Measurements from ENCODE around the gene TERT. TPM values are rescaled to one million over a fixed set of nuclear protein-coding genes. Genes with fewer than 3 reads are reported as not detected.

The TERT gene
- total RNA-seq, 1 donor from 2014 or later = 2.9 TPM

DNA sequence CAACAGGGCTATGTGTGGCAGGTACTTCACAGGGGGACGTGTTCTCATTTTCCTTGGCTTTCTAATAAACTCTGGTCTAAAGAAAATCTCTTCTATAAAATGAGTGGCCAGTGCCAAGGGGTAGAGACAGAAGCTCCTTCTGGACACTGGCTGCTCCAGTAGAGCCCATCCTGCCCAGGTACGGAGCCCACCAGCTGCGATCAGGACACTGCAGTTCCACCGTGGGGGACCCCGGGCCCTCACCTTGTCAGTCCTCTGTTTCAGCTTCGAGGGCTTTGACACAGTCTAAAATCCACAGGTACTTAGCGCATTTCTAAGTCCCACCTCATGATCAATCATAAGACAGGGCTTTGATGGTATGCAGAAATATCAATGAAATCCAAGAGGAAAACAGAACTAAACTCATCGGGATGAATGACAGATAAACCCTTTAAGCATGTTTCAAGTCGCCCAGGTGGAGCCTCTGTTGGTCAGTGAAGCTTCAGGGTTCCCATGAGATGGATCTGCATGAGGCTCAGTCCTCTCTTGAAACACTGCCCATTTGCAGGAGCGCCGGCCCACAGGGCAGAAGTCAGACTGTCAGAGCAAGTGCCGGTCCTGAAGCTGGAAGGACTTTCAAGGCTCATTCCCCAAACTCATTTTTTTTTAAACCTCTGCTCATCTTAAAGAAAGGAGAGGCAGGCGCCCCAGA is 20.3 kb upstream of the TERT start:
- peaks cover 13% of the 10 kb centered on the region for H3K4me1 Mint-ChIP-seq (ENCODE audit: low read depth, unreplicated experiment)
- H3K9me3 Mint-ChIP-seq (ENCODE audit: unreplicated experiment) = peaks cover 7% of the 10 kb centered on the region
- H3K27ac Mint-ChIP-seq (ENCODE audit: unreplicated experiment) = no peak overlapping the region
- H3K4me3 Mint-ChIP-seq (ENCODE audit: unreplicated experiment) = no peak overlapping the region
- peaks cover 4% of the 10 kb centered on the region for H3K27me3 Mint-ChIP-seq (ENCODE audit: unreplicated experiment)
- peaks cover 3% of the 10 kb centered on the region for H3K36me3 Mint-ChIP-seq (ENCODE audit: unreplicated experiment)
- DNase-seq = no peak
- TF ChIP-seq, protein P1, sequence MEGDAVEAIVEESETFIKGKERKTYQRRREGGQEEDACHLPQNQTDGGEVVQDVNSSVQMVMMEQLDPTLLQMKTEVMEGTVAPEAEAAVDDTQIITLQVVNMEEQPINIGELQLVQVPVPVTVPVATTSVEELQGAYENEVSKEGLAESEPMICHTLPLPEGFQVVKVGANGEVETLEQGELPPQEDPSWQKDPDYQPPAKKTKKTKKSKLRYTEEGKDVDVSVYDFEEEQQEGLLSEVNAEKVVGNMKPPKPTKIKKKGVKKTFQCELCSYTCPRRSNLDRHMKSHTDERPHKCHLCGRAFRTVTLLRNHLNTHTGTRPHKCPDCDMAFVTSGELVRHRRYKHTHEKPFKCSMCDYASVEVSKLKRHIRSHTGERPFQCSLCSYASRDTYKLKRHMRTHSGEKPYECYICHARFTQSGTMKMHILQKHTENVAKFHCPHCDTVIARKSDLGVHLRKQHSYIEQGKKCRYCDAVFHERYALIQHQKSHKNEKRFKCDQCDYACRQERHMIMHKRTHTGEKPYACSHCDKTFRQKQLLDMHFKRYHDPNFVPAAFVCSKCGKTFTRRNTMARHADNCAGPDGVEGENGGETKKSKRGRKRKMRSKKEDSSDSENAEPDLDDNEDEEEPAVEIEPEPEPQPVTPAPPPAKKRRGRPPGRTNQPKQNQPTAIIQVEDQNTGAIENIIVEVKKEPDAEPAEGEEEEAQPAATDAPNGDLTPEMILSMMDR (IDR thresholded peaks at IDR 0.05; ENCODE audit: partially characterized antibody, unreplicated experiment) = no peak

DNA sequence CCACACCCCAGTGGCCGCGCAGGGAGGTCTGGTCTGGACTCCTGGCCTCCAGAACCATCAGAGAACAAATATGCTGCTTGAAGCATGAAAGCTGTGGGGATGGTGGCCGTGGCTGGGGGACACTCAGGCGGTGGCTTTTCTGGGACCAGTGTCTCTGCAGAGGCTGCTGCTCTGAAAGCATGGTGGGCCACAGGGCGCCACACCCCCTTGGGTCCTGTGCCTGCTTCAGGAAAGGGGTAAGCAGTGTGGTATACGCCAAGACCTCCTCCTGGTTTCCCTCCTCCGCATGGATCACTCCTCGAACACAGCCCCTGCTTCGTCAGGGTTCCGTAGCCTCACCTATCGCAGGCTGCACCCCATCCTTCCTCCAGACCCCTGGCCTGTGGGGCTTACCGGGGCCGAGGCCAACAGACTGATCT is 19.7 kb upstream of the TERT start:
- peaks cover 4% of the 10 kb centered on the region for H3K27me3 Mint-ChIP-seq (ENCODE audit: unreplicated experiment)
- no peak overlapping the region for H3K27ac Mint-ChIP-seq (ENCODE audit: unreplicated experiment)
- DNase-seq = no peak
- peaks cover 13% of the 10 kb centered on the region for H3K4me1 Mint-ChIP-seq (ENCODE audit: low read depth, unreplicated experiment)
- TF ChIP-seq, protein P1 (IDR thresholded peaks at IDR 0.05; ENCODE audit: partially characterized antibody, unreplicated experiment) = no peak
- H3K4me3 Mint-ChIP-seq (ENCODE audit: unreplicated experiment) = no peak overlapping the region
- peaks cover 3% of the 10 kb centered on the region for H3K36me3 Mint-ChIP-seq (ENCODE audit: unreplicated experiment)
- peaks cover 7% of the 10 kb centered on the region for H3K9me3 Mint-ChIP-seq (ENCODE audit: unreplicated experiment)

DNA sequence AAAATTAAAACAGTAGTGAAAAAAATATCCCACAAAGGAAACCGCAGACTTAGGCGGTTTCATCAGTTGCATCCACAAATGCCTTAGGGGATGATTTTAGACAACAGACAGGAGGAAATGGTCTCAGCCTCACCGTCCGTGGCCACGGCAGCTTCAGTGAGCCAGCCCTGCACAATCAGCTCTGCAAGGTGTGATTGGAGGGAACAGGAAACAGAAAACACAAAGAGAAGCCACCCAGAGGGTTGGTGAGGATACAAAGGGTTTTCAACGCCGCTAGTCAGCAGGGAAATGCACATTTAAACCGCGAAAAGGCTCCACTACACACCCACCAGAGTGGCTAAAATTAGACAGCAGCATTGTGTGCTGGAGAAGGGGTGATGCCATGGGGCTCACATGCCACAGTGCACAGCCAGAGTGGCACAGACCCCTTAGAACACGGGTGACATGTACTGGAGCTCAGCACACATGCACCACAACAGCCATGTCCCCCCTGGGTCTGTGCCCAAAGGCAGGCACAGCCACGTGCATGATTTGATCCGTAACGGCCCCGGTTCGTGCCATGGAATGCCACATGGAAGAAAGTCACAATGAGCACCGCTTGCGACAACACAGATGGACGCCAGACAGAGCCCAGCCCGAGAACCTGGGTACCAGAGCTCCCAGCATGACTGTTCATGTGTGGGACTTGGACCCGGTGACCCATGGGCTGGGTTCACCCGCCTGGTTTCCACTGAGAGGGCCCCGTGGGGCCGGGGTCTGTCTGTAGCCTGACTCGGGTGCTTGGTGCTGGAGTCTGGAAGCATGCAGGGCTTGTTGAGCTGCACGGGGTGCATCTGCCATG is 18.3 kb upstream of the TERT start:
- no peak overlapping the region for H3K4me3 Mint-ChIP-seq (ENCODE audit: unreplicated experiment)
- TF ChIP-seq, protein P1 (IDR thresholded peaks at IDR 0.05; ENCODE audit: partially characterized antibody, unreplicated experiment) = no peak
- DNase-seq = no peak
- peaks cover 4% of the 10 kb centered on the region for H3K27me3 Mint-ChIP-seq (ENCODE audit: unreplicated experiment)
- peaks cover 3% of the 10 kb centered on the region for H3K36me3 Mint-ChIP-seq (ENCODE audit: unreplicated experiment)
- H3K27ac Mint-ChIP-seq (ENCODE audit: unreplicated experiment) = peak overlapping the region; percentile 48
- peaks cover 7% of the 10 kb centered on the region for H3K9me3 Mint-ChIP-seq (ENCODE audit: unreplicated experiment)
- peaks cover 13% of the 10 kb centered on the region for H3K4me1 Mint-ChIP-seq (ENCODE audit: low read depth, unreplicated experiment)

DNA sequence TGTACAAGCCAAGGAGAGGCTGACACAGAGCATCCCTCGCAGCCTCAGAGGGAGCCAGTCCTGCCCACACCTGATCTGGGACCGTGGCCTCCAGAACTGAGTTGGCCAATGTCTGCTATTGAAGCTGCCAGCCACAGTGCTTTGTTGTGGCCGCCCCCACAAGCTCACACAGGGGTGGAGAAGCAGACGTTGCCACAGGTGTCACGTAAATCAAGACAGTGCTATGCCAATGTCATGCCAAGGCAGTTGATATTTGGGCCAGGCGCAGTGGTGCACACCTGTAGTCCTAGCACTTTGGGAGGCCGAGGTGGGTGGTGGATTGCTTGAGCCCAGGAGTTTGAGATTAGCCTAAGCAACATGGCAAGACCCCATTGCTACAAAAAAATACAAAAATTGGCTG is 17.3 kb upstream of the TERT start:
- no peaks in the 10 kb centered on the region for H3K36me3 Mint-ChIP-seq (ENCODE audit: unreplicated experiment)
- H3K4me3 Mint-ChIP-seq (ENCODE audit: unreplicated experiment) = no peak overlapping the region
- peaks cover 2% of the 10 kb centered on the region for H3K27me3 Mint-ChIP-seq (ENCODE audit: unreplicated experiment)
- no peak for DNase-seq
- H3K27ac Mint-ChIP-seq (ENCODE audit: unreplicated experiment) = no peak overlapping the region
- peaks cover 10% of the 10 kb centered on the region for H3K4me1 Mint-ChIP-seq (ENCODE audit: low read depth, unreplicated experiment)
- TF ChIP-seq, protein P1 (IDR thresholded peaks at IDR 0.05; ENCODE audit: partially characterized antibody, unreplicated experiment) = no peak
- H3K9me3 Mint-ChIP-seq (ENCODE audit: unreplicated experiment) = peaks cover 3% of the 10 kb centered on the region

Data from glutamatergic neuron (in vitro differentiated cells).